Spinal cord (tissue), 10 donors: ENCODE data around the gene RAB1B. TPM values are rescaled to one million over a fixed set of nuclear protein-coding genes. Genes with fewer than 3 reads are reported as not detected.
"Not testable (repeated sequence)": the region's sequence is repeated elsewhere in the genome, so short reads cannot be mapped to it uniquely, and the experiment has no call there.

Experiments
- DNase-seq, 6 donors: peaks; one replicate each; pipeline versions ENCODE4 v3.0.0 to v3.0.0-alpha.2; 2013 to 2015; ENCODE audit warnings: low spot score in 6 of 6, low read depth in 4 of 6
- H3K27ac ChIP-seq: one replicate; pipeline ENCODE4 v1.5.1; 2013; ENCODE audit warnings: low read depth, low read length, control low read depth
- H3K27me3 ChIP-seq: one replicate; pipeline ENCODE4 v1.6.1; 2013; ENCODE audit warnings: low read length; ENCODE audit not compliant: control insufficient read depth, insufficient read depth
- H3K36me3 ChIP-seq: one replicate; pipeline ENCODE4 v1.6.1; 2013; ENCODE audit warnings: low read length; ENCODE audit not compliant: control insufficient read depth, insufficient read depth
- H3K4me1 ChIP-seq: one replicate; pipeline ENCODE4 v1.6.1; 2013; ENCODE audit warnings: low read length; ENCODE audit not compliant: control insufficient read depth, insufficient read depth
- H3K4me3 ChIP-seq: one replicate; pipeline ENCODE4 v1.5.1; 2013; ENCODE audit warnings: low read depth, low read length, control low read depth
- H3K9me3 ChIP-seq: one replicate; pipeline ENCODE4 v1.6.1; 2013; ENCODE audit warnings: low read length; ENCODE audit not compliant: control insufficient read depth, insufficient read depth
- WGBS: methylation state at CpG from one replicate; pipeline ENCODE4 v1.1.5; 2013; ENCODE audit warnings: missing lambda C conversion rate; ENCODE audit not compliant: insufficient coverage; 5-methylcytosine and 5-hydroxymethylcytosine counted together
- polyA plus RNA-seq, 2 donors: library from polyadenylated mRNA; unstranded; fragments of 120-200 nt; gene quantifications; one replicate each; pipeline ENCODE4 v1.2.1, GENCODE V29; 2013; ENCODE audit not compliant: insufficient read length in 2 of 2
- total RNA-seq, 2 donors: library from RNA; depleted of rRNA in 1 of 2; stranded (reverse); fragments of 120-200 nt in 1 of 2; fragments of >200 nt in 1 of 2; gene quantifications; one replicate each; pipeline versions ENCODE4 v1.2.3 to v1.2.4, GENCODE V29; 2013 to 2014
- donor health status: healthy.

RAB1B gene
- total and polyA plus RNA-seq, 4 donors: 43.3 to 154 (median 132) TPM

- Histone ChIP-seq H3K27me3 (no peaks in the 10 kb centered on the region), H3K27ac (no peak overlapping the region), H3K4me1 (peaks cover 22% of the 10 kb centered on the region), H3K36me3 (peaks cover 63% of the 10 kb centered on the region), H3K9me3 (no peaks in the 10 kb centered on the region), H3K4me3 (no peak overlapping the region)
- 89% methylated on average over 1 of the region's 2 CpGs for WGBS
- DNase-seq: no peak
Measured at GRCh38 chr11:66272596-66272995, 4.2 kb downstream of the RAB1B start.

- peaks cover 27% of the 10 kb centered on the region for H3K4me1 ChIP-seq
- WGBS: 88% methylated on average over 1 of the region's 1 CpG
Measured at GRCh38 chr11:66274219-66274618, 5.8 kb downstream of the RAB1B start.

GRCh38 chr11:66275396-66275795 lies 7.0 kb downstream of the RAB1B start:
- peaks cover 64% of the 10 kb centered on the region for H3K36me3 ChIP-seq

More at GRCh38 chr11:66274219-66274618, 5.8 kb downstream of the RAB1B start:
- no peaks in the 10 kb centered on the region for H3K9me3 ChIP-seq
- H3K4me3 ChIP-seq: no peak overlapping the region
- no peak overlapping the region for H3K27ac ChIP-seq
- H3K27me3 ChIP-seq: no peaks in the 10 kb centered on the region
- peaks cover 63% of the 10 kb centered on the region for H3K36me3 ChIP-seq
- DNase-seq: no peak

GRCh38 chr11:66275984-66276612 lies 7.7 kb downstream of the RAB1B start:
- 94% methylated on average over 8 of the region's 14 CpGs for WGBS
- DNase-seq: no peak

More at GRCh38 chr11:66275396-66275795, 7.0 kb downstream of the RAB1B start:
- Histone ChIP-seq H3K9me3 (no peaks in the 10 kb centered on the region), H3K27ac (no peak overlapping the region), H3K4me1 (peaks cover 31% of the 10 kb centered on the region), H3K4me3 (no peak overlapping the region), H3K27me3 (no peaks in the 10 kb centered on the region)
- DNase-seq: no peak
- WGBS: 89% methylated on average over 6 of the region's 8 CpGs

GRCh38 chr11:66276619-66277018 lies 8.2 kb downstream of the RAB1B start:
- H3K36me3 ChIP-seq: peaks cover 62% of the 10 kb centered on the region
- H3K9me3 ChIP-seq, H3K27ac ChIP-seq, H3K27me3 ChIP-seq, H3K4me3 ChIP-seq, DNase-seq: not testable (repeated sequence)
- peaks cover 40% of the 10 kb centered on the region for H3K4me1 ChIP-seq
- WGBS: 62% methylated on average over 7 of the region's 13 CpGs

More at GRCh38 chr11:66275984-66276612, 7.7 kb downstream of the RAB1B start:
- Histone ChIP-seq H3K27ac (no peak overlapping the region), H3K4me1 (peaks cover 35% of the 10 kb centered on the region), H3K36me3 (peaks cover 63% of the 10 kb centered on the region), H3K4me3 (no peak overlapping the region), H3K27me3 (no peaks in the 10 kb centered on the region), H3K9me3 (no peaks in the 10 kb centered on the region)

GRCh38 chr11:66277064-66277463 lies 8.6 kb downstream of the RAB1B start:
- not testable (repeated sequence) for H3K27ac ChIP-seq, H3K4me3 ChIP-seq, DNase-seq, H3K27me3 ChIP-seq, H3K9me3 ChIP-seq
- H3K36me3 ChIP-seq: peaks cover 62% of the 10 kb centered on the region
- WGBS: 71% methylated on average over 4 of the region's 4 CpGs
- H3K4me1 ChIP-seq: peaks cover 44% of the 10 kb centered on the region

GRCh38 chr11:66277471-66278362 lies 9.3 kb downstream of the RAB1B start, which contains the start of gene CNIH2:
Gene CNIH2, plus strand, starts transcription at chr11:66278175. Its CDS starts 282 bp downstream, at chr11:66278457.
- 2% methylated on average over 84 of the region's 84 CpGs for WGBS
- DNase-seq: peak in 2 of 6 donors; percentile 83 to 86
- Histone ChIP-seq H3K27ac (no peak within 1 kb of the TSS), H3K36me3 (peaks cover 59% of the 10 kb centered on the region), H3K4me1 (peaks cover 51% of the 10 kb centered on the region), H3K9me3 (no peaks in the 10 kb centered on the region), H3K27me3 (no peaks in the 10 kb centered on the region), H3K4me3 (peak within 1 kb of the TSS; percentile 45)

GRCh38 chr11:66278363-66279091 lies 10.1 kb downstream of the RAB1B start:
- DNase-seq: peak in 2 of 6 donors; percentile 79 to 84
- H3K36me3 ChIP-seq: peaks cover 59% of the 10 kb centered on the region
- H3K27ac ChIP-seq: no peak overlapping the region
- WGBS: under 1% methylated on average over 24 of the region's 45 CpGs
- peaks cover 59% of the 10 kb centered on the region for H3K4me1 ChIP-seq
- H3K27me3 ChIP-seq: no peaks in the 10 kb centered on the region
- H3K9me3 ChIP-seq: no peaks in the 10 kb centered on the region
- peak overlapping the region; percentile 45 for H3K4me3 ChIP-seq

- H3K9me3 ChIP-seq: no peaks in the 10 kb centered on the region
- WGBS: 16% methylated on average over 15 of the region's 15 CpGs
- H3K27ac ChIP-seq: no peak overlapping the region
- H3K4me1 ChIP-seq: peaks cover 64% of the 10 kb centered on the region
- H3K4me3 ChIP-seq: peak overlapping the region; percentile 45
- H3K27me3 ChIP-seq: no peaks in the 10 kb centered on the region
- peaks cover 61% of the 10 kb centered on the region for H3K36me3 ChIP-seq
- peak in 1 of 6 donors; percentile 56 for DNase-seq
Measured at GRCh38 chr11:66279092-66279734, 10.8 kb downstream of the RAB1B start.
